ENCODE results near the gene FAM3B. TPM values are rescaled to one million over a fixed set of nuclear protein-coding genes. Genes with fewer than 3 reads are reported as not detected.

FAM3B gene
- total and polyA plus RNA-seq, 2 of the 4 experiments (the other 2 are of a cell fraction): not detected

DNA sequence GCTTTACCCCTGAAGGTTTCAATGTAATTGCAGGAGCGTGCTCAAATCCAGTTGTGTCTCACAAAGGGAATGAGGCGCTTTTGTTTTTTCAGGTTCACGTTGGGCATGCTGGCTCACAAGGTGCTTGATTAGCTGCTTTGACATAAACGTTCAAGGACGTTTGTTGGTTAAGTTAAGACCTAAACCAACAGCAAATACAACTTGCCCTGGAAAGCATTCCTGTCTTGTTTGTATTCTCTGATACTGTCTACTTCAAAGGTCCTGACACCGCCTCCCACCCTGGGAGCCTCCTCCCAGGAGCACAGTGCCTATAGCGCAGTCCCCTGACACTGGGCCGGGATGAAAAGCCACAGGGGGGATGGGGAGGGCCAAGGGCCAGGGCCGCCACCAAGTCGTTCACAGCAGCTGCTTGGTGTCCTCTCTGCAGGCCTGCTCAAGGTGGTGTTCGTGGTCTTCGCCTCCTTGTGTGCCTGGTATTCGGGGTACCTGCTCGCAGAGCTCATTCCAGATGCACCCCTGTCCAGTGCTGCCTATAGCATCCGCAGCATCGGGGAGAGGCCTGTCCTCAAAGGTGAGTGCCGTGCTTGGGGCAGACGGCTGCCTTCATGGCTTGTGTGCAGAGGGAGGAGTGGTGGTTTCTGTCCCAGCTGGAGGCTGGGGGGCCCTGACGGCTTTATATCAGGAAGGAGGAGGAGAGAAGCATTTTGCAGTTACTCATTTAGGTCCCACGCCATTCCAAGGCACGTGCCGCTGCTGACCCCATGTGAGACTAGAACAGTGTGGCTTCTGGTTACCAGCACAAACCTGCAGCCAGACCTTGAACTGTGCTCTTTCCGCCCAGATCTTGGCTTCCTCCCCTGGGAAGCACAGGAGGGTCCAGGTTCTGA is 6.1 kb downstream of the FAM3B start:
- Histone ChIP-seq H4K5ac (ENCODE audit: low read depth, low read length) (no peak overlapping the region), H3K4me3 (ENCODE audit: insufficient read depth, low read depth, low read length) (no peak overlapping the region), H3K4ac (ENCODE audit: low read depth, low read length) (no peak overlapping the region), H4K91ac (ENCODE audit: insufficient read depth, low read depth, low read length) (no peak overlapping the region), H2AK9ac (replicated peaks; ENCODE audit: low read depth, low read length, poor library complexity) (no peak overlapping the region), H2BK120ac (ENCODE audit: low read depth, low read length) (no peak overlapping the region), H3K4me1 (ENCODE audit: control insufficient read depth, insufficient read depth, low read length) (no peaks in the 10 kb centered on the region), H3K27ac (ENCODE audit: insufficient read depth, low read length) (no peak overlapping the region), H3K79me1 (ENCODE audit: low read depth in 1 of 2, low read length in 2 of 2) (no peaks in the 10 kb centered on the region), H2BK15ac (ENCODE audit: low read depth, low read length) (no peak overlapping the region), H3K9me1 (ENCODE audit: insufficient read depth, low read length) (no peaks in the 10 kb centered on the region), H3K56ac (ENCODE audit: extremely low read depth, insufficient read depth, low read length) (no peak overlapping the region), H4K8ac (ENCODE audit: low read depth in 2 of 2, low read length in 2 of 2) (no peak overlapping the region), H4K20me1 (ENCODE audit: insufficient read depth, low read length) (no peaks in the 10 kb centered on the region), H3K36me3 (ENCODE audit: control insufficient read depth, insufficient read depth, low read length) (no peaks in the 10 kb centered on the region), H3K9me3 (ENCODE audit: control insufficient read depth, insufficient read depth, low read length) (no peaks in the 10 kb centered on the region), H3K18ac (ENCODE audit: low read depth, low read length) (no peak overlapping the region), H3K27me3 (ENCODE audit: control insufficient read depth, insufficient read depth, low read length) (peaks cover 22% of the 10 kb centered on the region), H3K23ac (ENCODE audit: low read depth, low read length) (no peak overlapping the region), H3K9ac (ENCODE audit: low read depth, low read length) (no peak overlapping the region), H2AK5ac (ENCODE audit: low read depth, low read length) (no peak overlapping the region), H3K14ac (replicated peaks; ENCODE audit: low read depth, low read length) (no peak overlapping the region), H3K4me2 (ENCODE audit: low read depth, low read length) (no peak overlapping the region), H2BK5ac (ENCODE audit: low read depth, low read length, poor library complexity, severe bottlenecking) (no peak overlapping the region), H2BK20ac (ENCODE audit: low read depth, low read length) (no peak overlapping the region), H2AFZ (replicated peaks; ENCODE audit: low read length, poor library complexity) (no peak overlapping the region)
- BruUV-seq (replicated peaks): no TSS peak
- ChIA-PET POLR2A (ENCODE audit: unreplicated experiment) (no interaction called here), CTCF (no interaction called here)
- intact Hi-C loops (cut with micrococcal nuclease) (no loop called here), in situ Hi-C loops (cut with MboI; ENCODE audit: low sequenced_read_pairs) (no loop called here), dilution Hi-C loops (cut with HindIII; ENCODE audit: low sequenced_read_pairs, unreplicated experiment) (no loop called here)
- WGBS, 2 experiments (ENCODE audit: extremely low coverage in 2 of 2, insufficient read length in 1 of 2): 80% methylated on average over 1 of the region's 23 CpGs; no CpG with 5 or more reads in 1 of the 2 experiments
- no peak for DNase-seq
- ATAC-seq (ENCODE audit: low read depth): no peak
- TF ChIP-seq, protein P1, sequence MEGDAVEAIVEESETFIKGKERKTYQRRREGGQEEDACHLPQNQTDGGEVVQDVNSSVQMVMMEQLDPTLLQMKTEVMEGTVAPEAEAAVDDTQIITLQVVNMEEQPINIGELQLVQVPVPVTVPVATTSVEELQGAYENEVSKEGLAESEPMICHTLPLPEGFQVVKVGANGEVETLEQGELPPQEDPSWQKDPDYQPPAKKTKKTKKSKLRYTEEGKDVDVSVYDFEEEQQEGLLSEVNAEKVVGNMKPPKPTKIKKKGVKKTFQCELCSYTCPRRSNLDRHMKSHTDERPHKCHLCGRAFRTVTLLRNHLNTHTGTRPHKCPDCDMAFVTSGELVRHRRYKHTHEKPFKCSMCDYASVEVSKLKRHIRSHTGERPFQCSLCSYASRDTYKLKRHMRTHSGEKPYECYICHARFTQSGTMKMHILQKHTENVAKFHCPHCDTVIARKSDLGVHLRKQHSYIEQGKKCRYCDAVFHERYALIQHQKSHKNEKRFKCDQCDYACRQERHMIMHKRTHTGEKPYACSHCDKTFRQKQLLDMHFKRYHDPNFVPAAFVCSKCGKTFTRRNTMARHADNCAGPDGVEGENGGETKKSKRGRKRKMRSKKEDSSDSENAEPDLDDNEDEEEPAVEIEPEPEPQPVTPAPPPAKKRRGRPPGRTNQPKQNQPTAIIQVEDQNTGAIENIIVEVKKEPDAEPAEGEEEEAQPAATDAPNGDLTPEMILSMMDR (conservative IDR thresholded peaks at IDR 0.05; ENCODE audit: low read depth, low read length): no peak
- TF ChIP-seq, protein P2, sequence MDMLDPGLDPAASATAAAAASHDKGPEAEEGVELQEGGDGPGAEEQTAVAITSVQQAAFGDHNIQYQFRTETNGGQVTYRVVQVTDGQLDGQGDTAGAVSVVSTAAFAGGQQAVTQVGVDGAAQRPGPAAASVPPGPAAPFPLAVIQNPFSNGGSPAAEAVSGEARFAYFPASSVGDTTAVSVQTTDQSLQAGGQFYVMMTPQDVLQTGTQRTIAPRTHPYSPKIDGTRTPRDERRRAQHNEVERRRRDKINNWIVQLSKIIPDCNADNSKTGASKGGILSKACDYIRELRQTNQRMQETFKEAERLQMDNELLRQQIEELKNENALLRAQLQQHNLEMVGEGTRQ (IDR thresholded peaks at IDR 0.05; ENCODE audit: low read depth, low read length): no peak
- TF ChIP-seq CEBPB (IDR thresholded peaks at IDR 0.05; ENCODE audit: low read depth, low read length) (no peak), POLR2A (IDR thresholded peaks at IDR 0.05; ENCODE audit: low read depth, low read length) (no peak), RFX5 (IDR thresholded peaks at IDR 0.05; ENCODE audit: low read depth, low read length) (no peak), NFE2L2 (IDR thresholded peaks at IDR 0.05; ENCODE audit: low read depth, low read length) (no peak), MAFK (IDR thresholded peaks at IDR 0.05; ENCODE audit: low read depth, low read length) (no peak), BHLHE40 (IDR thresholded peaks at IDR 0.05; ENCODE audit: low read depth, low read length) (no peak), FOS (IDR thresholded peaks at IDR 0.05; ENCODE audit: low read depth, low read length) (no peak), RCOR1 (IDR thresholded peaks at IDR 0.05; ENCODE audit: insufficient replicate concordance, low read length) (no peak), MAZ (IDR thresholded peaks at IDR 0.05; ENCODE audit: borderline replicate concordance, low read depth, low read length) (no peak), MXI1 (IDR thresholded peaks at IDR 0.05; ENCODE audit: borderline replicate concordance, low read depth, low read length) (no peak), CHD1 (IDR thresholded peaks at IDR 0.05; ENCODE audit: low read depth, low read length) (no peak), SMC3 (IDR thresholded peaks at IDR 0.05; ENCODE audit: low read depth, low read length) (no peak)
- TF ChIP-seq, protein P3, sequence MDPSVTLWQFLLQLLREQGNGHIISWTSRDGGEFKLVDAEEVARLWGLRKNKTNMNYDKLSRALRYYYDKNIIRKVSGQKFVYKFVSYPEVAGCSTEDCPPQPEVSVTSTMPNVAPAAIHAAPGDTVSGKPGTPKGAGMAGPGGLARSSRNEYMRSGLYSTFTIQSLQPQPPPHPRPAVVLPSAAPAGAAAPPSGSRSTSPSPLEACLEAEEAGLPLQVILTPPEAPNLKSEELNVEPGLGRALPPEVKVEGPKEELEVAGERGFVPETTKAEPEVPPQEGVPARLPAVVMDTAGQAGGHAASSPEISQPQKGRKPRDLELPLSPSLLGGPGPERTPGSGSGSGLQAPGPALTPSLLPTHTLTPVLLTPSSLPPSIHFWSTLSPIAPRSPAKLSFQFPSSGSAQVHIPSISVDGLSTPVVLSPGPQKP (IDR thresholded peaks at IDR 0.05; ENCODE audit: borderline replicate concordance, low read depth, low read length): no peak

All from IMR-90 (cell line).